ENCODE measurements around the gene POU2F3. TPM values are rescaled to one million over a fixed set of nuclear protein-coding genes. Genes with fewer than 3 reads are reported as not detected.

POU2F3 gene
- total and polyA plus RNA-seq, 2 of the 13 experiments (the other 11 are each of a cell fraction or from before 2014, with no cell fraction given): not detected

GRCh38 chr11:120324932-120325810 is 85.2 kb downstream of the POU2F3 start, which contains the start of gene TLCD5 (continued):
- TF ChIP-seq ZBTB14 (CRISPR knock-in tag; IDR thresholded peaks at IDR 0.05): peak; percentile 48
- no peak for TF ChIP-seq LCORL (IDR thresholded peaks at IDR 0.05)
- TF ChIP-seq LCORL (CRISPR knock-in tag; IDR thresholded peaks at IDR 0.05): 0 out of 2 replicates have a peak, but pooled peaks have one; percentile 36
- no peak for TF ChIP-seq JUNB (CRISPR knock-in tag; IDR thresholded peaks at IDR 0.05; ENCODE audit: borderline replicate concordance)
- peak; percentile 62 for TF ChIP-seq CTCF (CRISPR knock-in tag; IDR thresholded peaks at IDR 0.05)
- no peak for TF ChIP-seq ZNF639 (CRISPR knock-in tag; conservative IDR thresholded peaks at IDR 0.05)
- peak; percentile 60 for TF ChIP-seq HOXA3 (CRISPR knock-in tag; IDR thresholded peaks at IDR 0.05)
- TF ChIP-seq, protein P1, sequence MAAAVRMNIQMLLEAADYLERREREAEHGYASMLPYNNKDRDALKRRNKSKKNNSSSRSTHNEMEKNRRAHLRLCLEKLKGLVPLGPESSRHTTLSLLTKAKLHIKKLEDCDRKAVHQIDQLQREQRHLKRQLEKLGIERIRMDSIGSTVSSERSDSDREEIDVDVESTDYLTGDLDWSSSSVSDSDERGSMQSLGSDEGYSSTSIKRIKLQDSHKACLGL (CRISPR knock-in tag; IDR thresholded peaks at IDR 0.05): no peak; the same call in 1 of the 2 replicates
- TF ChIP-seq NFE2L2 (IDR thresholded peaks at IDR 0.05; ENCODE audit: low read length): no peak
- TF ChIP-seq, protein P2, sequence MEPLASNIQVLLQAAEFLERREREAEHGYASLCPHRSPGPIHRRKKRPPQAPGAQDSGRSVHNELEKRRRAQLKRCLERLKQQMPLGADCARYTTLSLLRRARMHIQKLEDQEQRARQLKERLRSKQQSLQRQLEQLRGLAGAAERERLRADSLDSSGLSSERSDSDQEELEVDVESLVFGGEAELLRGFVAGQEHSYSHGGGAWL (CRISPR knock-in tag; IDR thresholded peaks at IDR 0.05): no peak; the same call in 1 of the 2 replicates
- TF ChIP-seq, protein P3, sequence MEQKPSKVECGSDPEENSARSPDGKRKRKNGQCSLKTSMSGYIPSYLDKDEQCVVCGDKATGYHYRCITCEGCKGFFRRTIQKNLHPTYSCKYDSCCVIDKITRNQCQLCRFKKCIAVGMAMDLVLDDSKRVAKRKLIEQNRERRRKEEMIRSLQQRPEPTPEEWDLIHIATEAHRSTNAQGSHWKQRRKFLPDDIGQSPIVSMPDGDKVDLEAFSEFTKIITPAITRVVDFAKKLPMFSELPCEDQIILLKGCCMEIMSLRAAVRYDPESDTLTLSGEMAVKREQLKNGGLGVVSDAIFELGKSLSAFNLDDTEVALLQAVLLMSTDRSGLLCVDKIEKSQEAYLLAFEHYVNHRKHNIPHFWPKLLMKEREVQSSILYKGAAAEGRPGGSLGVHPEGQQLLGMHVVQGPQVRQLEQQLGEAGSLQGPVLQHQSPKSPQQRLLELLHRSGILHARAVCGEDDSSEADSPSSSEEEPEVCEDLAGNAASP (CRISPR knock-in tag; IDR thresholded peaks at IDR 0.05; ENCODE audit: borderline replicate concordance): no peak
- peak; percentile 71; the same call in 1 of the 2 replicates for TF ChIP-seq ZBED4 (CRISPR knock-in tag; IDR thresholded peaks at IDR 0.05; ENCODE audit: borderline replicate concordance)
- TF ChIP-seq SKI (IDR thresholded peaks at IDR 0.05; ENCODE audit: partially characterized antibody): no peak
- TF ChIP-seq TOPORS (CRISPR knock-in tag; IDR thresholded peaks at IDR 0.05): 0 out of 2 replicates have a peak, but pooled peaks have one; percentile 64
- TF ChIP-seq ZZZ3 (CRISPR knock-in tag; IDR thresholded peaks at IDR 0.05; ENCODE audit: borderline replicate concordance): no peak
- no peak for TF ChIP-seq MIXL1 (CRISPR knock-in tag; IDR thresholded peaks at IDR 0.05)
- no peak for TF ChIP-seq ARNTL (CRISPR knock-in tag; IDR thresholded peaks at IDR 0.05)
- no peak for TF ChIP-seq ZNF605 (CRISPR knock-in tag; IDR thresholded peaks at IDR 0.05)
